Tibial nerve (tissue), 4 donors: Measurements from ENCODE around the gene SENP6.

ENCODE experiments used
- EP300 ChIP-seq, 2 donors: sonication (generic); formaldehyde crosslinking; IDR thresholded peaks; one replicate each; pipeline ENCODE4 v1.6.1; 2017; ENCODE audit warnings: antibody characterized with exemption in 2 of 2, mild to moderate bottlenecking in 1 of 2
- POLR2A ChIP-seq, 2 donors: fragments of 450-650 bp; IDR thresholded peaks; one replicate each; pipeline ENCODE4 v1.6.1; 2017; ENCODE audit warnings: antibody characterized with exemption in 2 of 2, mild to moderate bottlenecking in 2 of 2, moderate library complexity in 2 of 2
- TF ChIP-seq, protein P1 (sequence below), 5 experiments: fragments of 200-600 bp in 3 of 5; fragments of 450-650 bp in 2 of 5; sonication (generic) in 3 of 5; IDR thresholded peaks; one replicate each; pipeline ENCODE4 v1.5.1; 2016 to 2019; ENCODE audit warnings: antibody characterized with exemption in 5 of 5, mild to moderate bottlenecking in 3 of 5, moderate library complexity in 2 of 5

DNA sequence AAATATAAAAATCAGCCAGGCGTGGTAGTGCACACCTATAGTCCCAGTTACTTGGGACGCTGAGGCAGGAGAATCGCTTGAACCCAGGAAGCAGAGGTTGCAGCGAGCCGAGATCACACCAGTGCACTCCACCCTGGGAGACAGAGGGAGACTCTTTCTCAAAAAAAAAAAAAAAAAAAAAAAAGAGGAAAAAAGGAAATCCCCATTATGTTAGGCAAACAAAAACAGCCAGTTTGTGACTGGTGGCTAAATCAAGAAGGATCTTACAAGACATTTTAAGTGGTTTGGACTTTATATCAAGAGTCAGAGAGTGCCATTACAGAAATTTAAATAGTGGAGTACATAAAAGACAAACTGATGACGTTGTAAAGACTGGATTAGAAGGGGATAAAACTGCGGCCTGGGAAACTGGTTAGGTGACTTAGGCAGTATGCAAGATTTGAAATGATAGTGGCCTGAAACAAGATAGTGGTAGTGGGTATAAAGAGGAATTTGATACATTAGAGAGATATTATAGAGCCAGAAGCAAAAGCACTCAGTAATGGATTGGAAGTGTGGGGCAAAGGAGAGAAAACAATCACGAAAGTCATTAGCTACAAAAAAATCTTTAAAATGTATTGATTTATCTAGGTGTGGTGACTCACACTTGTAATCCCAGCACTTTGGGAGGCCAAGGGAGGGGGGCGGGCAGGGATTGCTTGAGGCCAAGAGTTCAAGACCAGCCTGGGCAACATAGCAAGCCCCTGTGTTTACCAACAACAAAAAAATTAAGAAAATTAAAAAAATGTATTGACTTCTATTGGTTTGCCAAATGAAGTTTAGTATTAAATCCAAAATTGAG lies 145.7 kb downstream of the SENP6 start:
- TF ChIP-seq, protein P1, sequence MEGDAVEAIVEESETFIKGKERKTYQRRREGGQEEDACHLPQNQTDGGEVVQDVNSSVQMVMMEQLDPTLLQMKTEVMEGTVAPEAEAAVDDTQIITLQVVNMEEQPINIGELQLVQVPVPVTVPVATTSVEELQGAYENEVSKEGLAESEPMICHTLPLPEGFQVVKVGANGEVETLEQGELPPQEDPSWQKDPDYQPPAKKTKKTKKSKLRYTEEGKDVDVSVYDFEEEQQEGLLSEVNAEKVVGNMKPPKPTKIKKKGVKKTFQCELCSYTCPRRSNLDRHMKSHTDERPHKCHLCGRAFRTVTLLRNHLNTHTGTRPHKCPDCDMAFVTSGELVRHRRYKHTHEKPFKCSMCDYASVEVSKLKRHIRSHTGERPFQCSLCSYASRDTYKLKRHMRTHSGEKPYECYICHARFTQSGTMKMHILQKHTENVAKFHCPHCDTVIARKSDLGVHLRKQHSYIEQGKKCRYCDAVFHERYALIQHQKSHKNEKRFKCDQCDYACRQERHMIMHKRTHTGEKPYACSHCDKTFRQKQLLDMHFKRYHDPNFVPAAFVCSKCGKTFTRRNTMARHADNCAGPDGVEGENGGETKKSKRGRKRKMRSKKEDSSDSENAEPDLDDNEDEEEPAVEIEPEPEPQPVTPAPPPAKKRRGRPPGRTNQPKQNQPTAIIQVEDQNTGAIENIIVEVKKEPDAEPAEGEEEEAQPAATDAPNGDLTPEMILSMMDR (IDR thresholded peaks at IDR 0.05) = no peak
- TF ChIP-seq POLR2A (IDR thresholded peaks at IDR 0.05) (no peak), EP300 (IDR thresholded peaks at IDR 0.05) (no peak)
